ENCODE data around the gene CRYBB1.

GRCh38 chr22:26618455-26618854 is 628 bp upstream of the CRYBB1 start:
- no peak for TF ChIP-seq CTCF (IDR thresholded peaks at IDR 0.05)
- TF ChIP-seq POLR2A (IDR thresholded peaks at IDR 0.05), result no peak
